Transverse colon (tissue), 4 donors: ENCODE results near the gene SFRP4. TPM values are rescaled to one million over a fixed set of nuclear protein-coding genes. Genes with fewer than 3 reads are reported as not detected.

Experiments
- DNase-seq: peaks from one replicate; pipeline ENCODE4 v3.0.0-alpha.2; 2019
- H3K27ac ChIP-seq, 4 donors: fragments of 200-600 bp; sonication (generic); 2 replicates each; pipeline ENCODE4 v1.5.1; 2016 to 2018; ENCODE audit warnings: inconsistent platforms in 4 of 4
- H3K27me3 ChIP-seq: fragments of 200-600 bp; sonication (generic); 2 replicates; pipeline ENCODE4 v1.5.1; 2017; ENCODE audit warnings: inconsistent platforms
- H3K36me3 ChIP-seq, 4 donors: fragments of 200-600 bp; sonication (generic); 2 replicates each; pipeline ENCODE4 v1.5.1; 2017 to 2019; ENCODE audit warnings: inconsistent platforms in 4 of 4
- H3K4me1 ChIP-seq, 4 donors: fragments of 200-600 bp; sonication (generic); 2 replicates each; pipeline ENCODE4 v1.5.1; 2017 to 2020; ENCODE audit warnings: inconsistent platforms in 4 of 4
- H3K4me3 ChIP-seq, 4 donors: fragments of 200-600 bp; sonication (generic); 1 replicate in 1 of 4; 2 replicates in 3 of 4; pipeline versions ENCODE4 v1.5.1 to v1.6.1; 2017 to 2019; ENCODE audit warnings: inconsistent platforms in 4 of 4
- H3K9me3 ChIP-seq, 2 donors: fragments of 200-600 bp; sonication (generic); 2 replicates each; pipeline ENCODE4 v1.5.1; 2017 to 2019; ENCODE audit warnings: inconsistent platforms in 2 of 2
- CTCF ChIP-seq, 5 experiments: fragments of 200-600 bp in 3 of 5; fragments of 450-650 bp in 2 of 5; sonication (generic) in 3 of 5; IDR thresholded peaks; 1 replicate in 2 of 5; 2 replicates in 3 of 5; pipeline ENCODE4 v1.5.1; 2016 to 2017; ENCODE audit warnings: antibody characterized with exemption in 5 of 5, inconsistent platforms in 3 of 5, mild to moderate bottlenecking in 2 of 5, moderate library complexity in 1 of 5
- EP300 ChIP-seq: sonication (generic); formaldehyde crosslinking; IDR thresholded peaks from one replicate; pipeline ENCODE4 v1.6.1; 2017; ENCODE audit warnings: antibody characterized with exemption, low read depth
- POLR2A ChIP-seq: fragments of 450-650 bp; IDR thresholded peaks from one replicate; pipeline ENCODE4 v1.6.1; 2016; ENCODE audit warnings: antibody characterized with exemption, mild to moderate bottlenecking, moderate library complexity
- POLR2AphosphoS5 ChIP-seq, 3 donors: sonication (generic); formaldehyde crosslinking; IDR thresholded peaks; one replicate each; pipeline ENCODE4 v1.6.1; 2016; ENCODE audit warnings: antibody characterized with exemption in 3 of 3
- WGBS, 2 donors: methylation state at CpG; one replicate each; pipeline ENCODE4 v1.1.5; 2018; ENCODE audit warnings: low coverage in 1 of 2; 5-methylcytosine and 5-hydroxymethylcytosine counted together
- in situ Hi-C, 4 donors: fragments of 200-750 bp; cut with MboI; loops; one replicate each; pipeline versions ENCODE4 v1.15.0 to v1.15.1; 2017; ENCODE audit warnings: low sequenced_read_pairs in 3 of 4, low pct_ligation_motif_present in 1 of 4, low pct_unique_long_range_greater_than_20kb in 1 of 4
- intact Hi-C: fragments of 100-400 bp; cut with DNase I; formaldehyde crosslinking; loops from one replicate; pipeline ENCODE4 v1.15.1; 2023; ENCODE audit warnings: low total_unique reads
- total RNA-seq, 4 donors: library from RNA; depleted of rRNA; stranded (reverse); fragments of >200 nt; gene quantifications; one replicate each; pipeline ENCODE4 v1.1.0, GENCODE V29; 2016

SFRP4 gene
- total RNA-seq, 4 donors from 2014 or later: 0.41 to 1.8 (median 0.64) TPM; not detected in 1

- WGBS, 2 donors: 62 to 70% methylated on average over 8 of the region's 8 CpGs
- H3K27ac ChIP-seq: peak overlapping the region in 3 of 4 donors; percentile 66 to 75 (median 72)
- H3K36me3 ChIP-seq: no peaks in the 10 kb centered on the region
- TF ChIP-seq CTCF (IDR thresholded peaks at IDR 0.05) (no peak), POLR2A (no peak), EP300 (no peak), POLR2AphosphoS5 (IDR thresholded peaks at IDR 0.05) (no peak)
- H3K4me3 ChIP-seq: no peak overlapping the region
- intact Hi-C loops (no loop called here), in situ Hi-C loops (no loop called here)
- H3K4me1 ChIP-seq: peaks cover 0 to 28% (median 9%) of the 10 kb centered on the region in 4 donors
- no peaks in the 10 kb centered on the region for H3K27me3 ChIP-seq
- no peak for DNase-seq
- no peaks in the 10 kb centered on the region for H3K9me3 ChIP-seq
These were observed 27.5 kb upstream of the SFRP4 start for GRCh38 chr7:37943905-37944736.

DNA sequence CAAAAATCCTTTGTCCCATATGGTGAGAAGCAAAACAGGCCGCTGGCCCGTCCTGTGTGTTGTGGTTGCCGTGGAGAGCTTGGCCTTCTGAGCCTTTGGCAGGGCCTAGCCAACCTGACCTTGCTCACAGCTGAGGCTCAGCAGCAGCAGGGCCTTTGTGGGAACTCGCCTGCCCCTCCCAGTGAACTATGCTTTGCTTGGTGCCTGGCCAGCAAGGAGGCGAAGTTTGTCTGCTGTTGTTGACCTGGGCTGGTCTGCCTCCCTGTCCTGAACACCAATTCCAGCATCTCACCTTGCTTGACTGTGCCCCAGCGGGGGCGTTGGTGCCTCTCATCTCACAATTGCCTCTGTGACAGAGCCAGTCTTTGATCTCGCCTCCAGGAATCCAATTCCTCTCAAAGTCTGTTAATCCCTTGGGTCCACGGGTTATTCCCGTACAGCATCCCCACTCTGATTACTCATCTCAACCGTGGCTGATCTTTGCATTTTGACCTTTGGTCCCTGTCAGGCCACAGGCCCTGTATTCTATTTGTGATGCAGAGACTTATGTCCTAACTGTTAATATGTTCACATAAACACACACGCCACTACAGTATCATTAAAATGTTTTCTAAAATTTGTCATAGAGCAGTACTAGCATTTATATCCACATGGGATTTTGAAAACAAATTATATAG is 26.5 kb upstream of the SFRP4 start:
- H3K4me1 ChIP-seq: peaks cover 0 to 28% (median 9%) of the 10 kb centered on the region in 4 donors
- 36 to 44% methylated on average over 5 to 11 of the region's 12 CpGs for WGBS, 2 donors
- peak overlapping the region; percentile 47 to 75 (median 69) for H3K27ac ChIP-seq
- H3K4me3 ChIP-seq: no peak overlapping the region
- DNase-seq: peak; percentile 86
- H3K9me3 ChIP-seq: no peaks in the 10 kb centered on the region
- no peaks in the 10 kb centered on the region for H3K36me3 ChIP-seq
- in situ Hi-C loops (no loop called here), intact Hi-C loops (no loop called here)
- no peaks in the 10 kb centered on the region for H3K27me3 ChIP-seq
- no peak for TF ChIP-seq CTCF (IDR thresholded peaks at IDR 0.05)
- peak in 2 of 3 donors; percentile 21 to 61 for TF ChIP-seq POLR2AphosphoS5 (IDR thresholded peaks at IDR 0.05)

DNA sequence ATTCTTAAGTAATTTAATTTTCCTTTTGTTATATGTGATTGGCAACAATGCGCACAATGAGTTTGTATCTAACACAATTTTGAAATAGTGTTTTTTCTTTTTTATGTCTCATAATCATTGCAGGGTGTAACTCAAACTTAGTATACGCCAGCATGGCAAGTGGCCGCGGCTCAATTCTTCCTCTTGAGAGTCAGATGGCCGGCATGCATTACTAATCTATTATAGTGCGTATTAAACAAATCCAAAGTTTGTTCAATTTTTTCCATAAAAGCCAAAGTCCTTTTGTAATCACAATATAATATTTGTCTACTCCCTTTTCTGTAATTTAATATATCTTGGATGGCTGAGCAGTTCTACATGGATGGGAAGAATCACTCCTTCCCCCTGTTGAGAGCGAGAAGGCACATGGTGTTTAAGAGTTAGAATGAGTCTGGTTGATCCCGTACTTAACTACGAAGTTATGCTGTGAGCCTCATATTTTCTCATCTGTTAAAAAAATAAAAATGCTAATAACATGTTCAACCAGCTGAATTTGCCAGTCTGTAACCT is 16.5 kb upstream of the SFRP4 start:
- no peak overlapping the region for H3K27ac ChIP-seq
- no peak overlapping the region for H3K4me3 ChIP-seq
- no peaks in the 10 kb centered on the region for H3K27me3 ChIP-seq
- in situ Hi-C loops: no loop called here
- intact Hi-C loops: no loop called here
- peaks cover 0 to 6% (median 0%) of the 10 kb centered on the region in 4 donors for H3K4me1 ChIP-seq
- H3K9me3 ChIP-seq: peaks cover 0 to 7% of the 10 kb centered on the region in 2 donors
- no peak for TF ChIP-seq EP300
- no peak for TF ChIP-seq POLR2A
- TF ChIP-seq CTCF (IDR thresholded peaks at IDR 0.05): no peak
- no peak for TF ChIP-seq POLR2AphosphoS5 (IDR thresholded peaks at IDR 0.05)
- no peak for DNase-seq
- no peaks in the 10 kb centered on the region for H3K36me3 ChIP-seq
- WGBS, 2 donors: 90 to 97% methylated on average over 7 to 9 of the region's 9 CpGs

GRCh38 chr7:37932543-37932942 is 15.9 kb upstream of the SFRP4 start:
- 76 to 90% methylated on average over 2 of the region's 2 CpGs for WGBS, 2 donors
- intact Hi-C loops: no loop called here

More at GRCh38 chr7:37932543-37932942, 15.9 kb upstream of the SFRP4 start:
- Histone ChIP-seq H3K4me1 (peaks cover 0 to 6% (median 0%) of the 10 kb centered on the region in 4 donors), H3K4me3 (no peak overlapping the region), H3K27ac (no peak overlapping the region), H3K27me3 (no peaks in the 10 kb centered on the region), H3K36me3 (no peaks in the 10 kb centered on the region), H3K9me3 (peaks cover 0 to 7% of the 10 kb centered on the region in 2 donors)
- in situ Hi-C loops: no loop called here
- no peak for DNase-seq
- no peak for TF ChIP-seq POLR2A
- TF ChIP-seq CTCF (IDR thresholded peaks at IDR 0.05): no peak
- no peak for TF ChIP-seq POLR2AphosphoS5 (IDR thresholded peaks at IDR 0.05)
- no peak for TF ChIP-seq EP300
